CD4-positive, alpha-beta T cell treated with Interleukin-15 for 4 hours (primary cell): ENCODE data around the gene RIN2.

Experiments
- DNase-seq: peaks from one replicate; pipeline ENCODE4 v3.0.0-alpha.2; 2020; ENCODE audit warnings: low spot score

Gene RIN2

GRCh38 chr20:19758133-19758500, at the start of gene RIN2:
Gene RIN2 (plus strand): TSS chr20:19758258. CDS start chr20:19889602, 131,344 bp downstream.
- DNase-seq, result no peak

DNA sequence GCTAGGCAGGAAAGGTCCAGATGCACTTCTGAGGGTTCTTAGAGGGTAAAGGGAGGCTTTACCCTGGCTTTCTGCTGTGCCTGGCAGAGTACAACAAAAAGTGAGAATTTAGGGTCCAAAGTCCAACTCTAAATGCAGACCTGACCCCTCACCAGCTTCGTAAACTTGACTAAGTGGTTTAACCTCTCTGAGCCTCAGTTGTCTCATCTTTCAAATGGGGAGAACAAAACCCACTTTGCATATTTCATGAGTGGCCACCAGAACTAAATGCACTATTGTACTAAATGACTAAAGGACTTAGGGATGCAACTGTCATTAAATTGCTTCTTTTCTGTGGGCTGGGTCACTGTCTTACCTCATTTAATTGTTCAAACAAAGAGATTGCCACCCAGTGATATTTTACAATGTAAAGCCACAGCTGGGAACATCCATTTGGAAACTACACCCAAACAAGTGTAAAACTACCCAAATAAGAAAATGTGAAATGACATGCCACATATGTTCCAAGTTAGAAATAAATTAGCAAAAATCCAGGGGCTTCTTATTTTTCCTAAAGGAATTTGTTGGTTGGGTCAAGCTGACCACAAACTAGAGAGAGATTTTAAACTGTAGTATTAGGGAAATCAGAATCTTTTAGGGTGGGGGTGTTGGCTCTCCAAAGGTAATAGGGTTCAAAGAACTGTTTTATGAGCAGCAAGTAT, 48.3 kb upstream of the RIN2 start:
- no peak for DNase-seq

DNA sequence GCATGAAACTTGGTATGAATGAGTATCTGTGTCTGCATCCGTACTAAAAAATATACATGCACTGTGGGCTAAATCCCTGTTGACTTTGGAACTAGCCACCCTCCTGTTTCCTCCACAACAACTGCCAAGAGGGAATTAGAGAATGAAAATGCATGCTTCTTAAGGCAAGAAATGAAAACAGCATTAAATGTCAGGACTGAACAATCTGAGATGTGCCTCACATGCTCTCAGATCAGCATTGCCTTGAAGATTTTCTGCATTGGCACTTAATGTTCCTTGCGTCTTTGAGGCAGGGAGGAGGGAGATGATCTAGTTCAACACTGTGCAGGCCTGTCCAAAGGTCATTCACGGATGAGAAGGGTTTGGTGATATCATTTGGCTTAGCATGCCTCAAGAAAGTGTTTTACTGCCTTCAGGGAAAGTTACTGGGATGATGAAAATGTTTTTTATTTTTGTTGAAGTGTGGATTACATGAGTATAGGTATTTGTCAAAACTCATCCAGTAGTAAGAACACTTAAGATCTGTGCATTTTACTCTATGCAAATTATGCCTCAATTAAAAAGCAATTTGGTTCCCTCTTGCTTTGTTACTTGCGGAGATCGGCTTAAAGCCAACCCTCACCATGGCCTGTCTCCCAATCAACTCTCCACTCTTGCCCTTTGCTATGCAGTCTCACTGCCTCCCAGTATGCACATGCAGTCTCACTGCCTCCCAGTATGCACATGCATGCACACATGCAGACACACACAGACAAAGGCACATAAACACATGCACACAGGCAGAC, 47.5 kb upstream of the RIN2 start:
- no peak for DNase-seq

GRCh38 chr20:19711126-19711525, 46.9 kb upstream of the RIN2 start:
- DNase-seq, result no peak

DNA sequence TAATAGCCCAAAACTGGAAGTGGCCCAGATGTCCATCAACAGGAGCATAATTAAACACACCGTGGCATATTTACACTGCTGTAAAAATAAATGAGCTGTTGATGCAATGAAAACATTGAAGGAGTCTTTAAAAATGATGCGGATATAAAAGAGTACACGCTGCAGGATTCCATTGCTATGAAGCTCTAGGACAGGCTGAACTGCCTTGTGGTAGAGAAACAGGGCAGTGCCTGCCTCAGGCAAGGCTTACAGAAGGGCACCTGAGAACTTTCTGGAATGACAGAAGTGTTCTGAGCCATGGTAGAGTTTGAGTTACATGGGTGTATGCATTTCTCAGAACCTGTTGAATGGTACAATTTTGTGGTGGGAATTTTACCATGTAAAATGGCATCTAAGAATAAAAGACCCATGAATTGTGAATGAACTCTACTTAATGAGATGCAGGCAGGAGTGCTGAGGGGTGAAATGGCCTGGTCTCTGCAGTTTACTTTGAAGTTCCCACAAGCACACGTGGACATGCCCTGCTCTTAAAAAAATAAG, 45.3 kb upstream of the RIN2 start:
- no peak for DNase-seq

DNA sequence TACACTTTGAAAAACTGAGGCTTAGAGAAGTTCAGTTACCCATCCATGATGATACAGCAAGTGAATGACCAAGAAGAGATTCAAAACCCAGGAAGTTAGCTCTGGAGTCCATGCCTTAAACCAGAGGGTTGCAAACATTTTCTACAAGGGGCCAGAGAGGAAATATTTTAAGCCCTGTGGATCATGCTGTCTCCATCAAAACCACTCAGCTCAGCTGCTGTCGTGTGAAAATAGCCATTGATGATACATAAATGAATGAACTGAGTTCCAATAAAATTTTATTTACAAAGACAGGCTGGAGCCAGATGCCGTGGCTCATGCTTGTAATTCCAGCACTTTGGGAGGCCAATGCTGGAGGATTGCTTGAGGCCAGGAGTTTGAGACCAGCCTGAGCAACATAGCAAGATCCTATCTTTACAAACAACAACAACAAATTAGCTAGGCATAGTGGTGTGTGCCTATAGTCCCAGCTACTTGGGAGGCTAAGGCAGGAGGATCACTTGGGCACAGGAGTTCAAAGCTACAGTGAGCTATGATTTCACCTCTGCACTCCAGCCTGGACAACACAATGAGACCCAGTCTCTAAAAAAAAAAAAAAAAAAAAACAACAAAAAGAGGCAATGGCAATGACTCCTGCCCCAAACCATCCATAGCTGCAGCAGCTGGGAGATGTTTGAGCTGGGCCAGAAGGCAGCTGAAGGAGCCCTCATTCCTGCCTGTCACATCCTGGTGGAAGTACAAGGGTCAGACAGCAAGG, 44.1 kb upstream of the RIN2 start:
- no peak for DNase-seq

- DNase-seq, result no peak
These were observed 43.5 kb upstream of the RIN2 start for GRCh38 chr20:19714579-19714840.

- no peak for DNase-seq
These were observed 42.1 kb upstream of the RIN2 start for GRCh38 chr20:19715986-19716385.

- DNase-seq, result no peak
These were observed 39.2 kb upstream of the RIN2 start for GRCh38 chr20:19718880-19719279.

GRCh38 chr20:19720991-19721390, 37.1 kb upstream of the RIN2 start:
- DNase-seq, result no peak

DNA sequence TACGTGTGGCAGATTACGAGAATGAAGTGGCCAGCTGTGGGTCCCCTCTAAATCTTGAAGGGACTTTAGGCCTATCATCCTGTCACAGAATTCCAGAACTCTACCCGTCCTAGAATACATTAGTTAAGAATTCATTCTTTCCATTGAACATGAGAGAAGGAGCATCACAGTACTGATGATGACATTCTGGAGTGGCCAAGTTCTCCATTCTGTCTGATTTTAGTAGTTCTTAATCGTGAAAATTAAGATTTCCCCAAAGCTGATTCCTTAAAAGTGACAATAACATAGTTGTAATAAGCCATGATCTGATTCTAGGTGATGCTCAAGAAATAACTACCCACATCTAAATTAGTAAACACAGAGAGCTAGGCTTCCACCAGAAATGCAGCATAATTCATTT, 35.0 kb upstream of the RIN2 start:
- no peak for DNase-seq

DNA sequence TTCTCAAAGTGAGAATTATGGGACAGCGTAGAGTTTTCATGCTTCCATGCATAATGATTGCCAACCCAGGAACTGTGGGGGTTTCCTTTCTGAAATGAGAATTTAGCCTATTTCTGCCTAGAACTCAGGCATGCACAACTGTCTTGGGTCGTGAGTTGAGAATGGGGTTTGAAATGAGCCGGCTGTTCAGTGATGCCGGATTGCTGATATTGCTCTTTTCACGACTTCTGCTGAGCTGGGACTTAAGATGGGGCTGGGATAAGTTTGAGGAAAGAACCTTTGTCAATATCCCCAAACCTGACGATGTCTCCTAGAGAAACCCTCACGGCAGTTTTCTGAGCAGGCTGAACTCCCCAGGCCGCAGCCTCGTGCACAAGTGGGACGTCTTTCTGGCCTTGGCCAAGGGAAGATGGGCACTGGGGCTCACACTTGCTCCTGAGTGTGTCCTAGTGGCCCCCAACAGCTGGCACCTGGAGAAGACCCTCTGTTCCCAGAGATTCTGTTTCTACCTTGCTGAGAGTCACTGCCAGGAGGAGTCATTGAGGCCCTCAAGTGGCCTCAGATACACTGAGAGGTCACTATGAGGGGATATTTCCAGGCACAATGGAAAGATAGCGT, 34.1 kb upstream of the RIN2 start:
- DNase-seq, result no peak

GRCh38 chr20:19725373-19725772, 32.7 kb upstream of the RIN2 start:
- DNase-seq, result no peak

DNA sequence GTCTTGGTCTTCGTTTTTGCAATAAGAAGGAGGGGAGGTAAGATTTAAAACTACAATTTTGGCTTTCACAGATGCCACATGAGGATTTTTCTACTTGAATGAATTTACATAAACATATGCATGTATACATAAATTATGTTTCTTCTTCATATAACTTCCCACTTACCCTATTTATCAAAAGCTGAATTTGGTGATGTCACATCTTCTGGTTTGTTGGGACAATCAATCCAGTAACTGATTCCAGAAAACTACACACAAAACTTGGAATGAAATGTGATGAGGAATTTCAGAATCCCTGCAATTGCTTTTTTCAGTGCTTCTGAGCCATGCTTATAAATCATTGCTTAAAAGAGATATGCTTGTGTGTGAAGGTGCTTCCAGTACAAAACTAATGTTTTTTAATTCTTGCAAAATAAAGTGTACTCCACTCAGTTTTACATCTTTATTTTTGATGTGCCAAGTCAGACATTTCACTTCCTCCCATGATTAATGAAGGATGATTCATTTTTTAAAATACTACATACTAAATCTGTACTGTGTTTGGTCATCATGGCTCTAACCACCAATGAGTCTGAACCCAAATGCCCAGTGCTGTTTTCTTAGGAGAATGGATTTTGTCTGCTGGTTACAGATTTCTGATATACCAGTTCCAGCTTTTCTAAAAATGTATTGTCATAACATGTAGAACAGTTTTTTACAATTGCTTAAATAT, 32.1 kb upstream of the RIN2 start:
- no peak for DNase-seq

- no peak for DNase-seq
These were observed 30.7 kb upstream of the RIN2 start for GRCh38 chr20:19727251-19727847.

- DNase-seq, result no peak
These were observed 28.4 kb upstream of the RIN2 start for GRCh38 chr20:19729672-19730071.

DNA sequence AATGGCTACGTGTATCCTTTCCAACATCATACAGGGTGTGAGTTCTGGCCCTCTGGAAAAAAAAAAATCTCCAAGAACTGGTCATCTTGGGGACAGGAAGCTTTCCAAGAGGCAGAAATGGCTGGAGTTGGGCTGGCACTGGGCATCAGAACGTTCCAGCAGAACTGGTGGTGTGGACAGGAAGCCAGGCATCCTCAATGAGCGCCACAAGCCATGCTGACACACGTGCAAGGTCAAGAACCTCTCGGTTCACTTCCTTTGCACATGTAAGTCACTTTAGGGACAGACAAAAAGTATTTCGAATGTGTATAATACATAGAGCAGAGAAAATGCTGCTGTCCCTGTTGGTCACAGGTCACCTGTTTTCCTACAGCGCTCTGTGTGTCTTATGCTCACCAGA, 27.4 kb upstream of the RIN2 start:
- no peak for DNase-seq

- DNase-seq, result no peak
These were observed 23.2 kb upstream of the RIN2 start for GRCh38 chr20:19734811-19735210.

GRCh38 chr20:19735446-19735845, 22.6 kb upstream of the RIN2 start:
- DNase-seq, result no peak

GRCh38 chr20:19737025-19737424, 21.0 kb upstream of the RIN2 start:
- DNase-seq, result no peak

DNA sequence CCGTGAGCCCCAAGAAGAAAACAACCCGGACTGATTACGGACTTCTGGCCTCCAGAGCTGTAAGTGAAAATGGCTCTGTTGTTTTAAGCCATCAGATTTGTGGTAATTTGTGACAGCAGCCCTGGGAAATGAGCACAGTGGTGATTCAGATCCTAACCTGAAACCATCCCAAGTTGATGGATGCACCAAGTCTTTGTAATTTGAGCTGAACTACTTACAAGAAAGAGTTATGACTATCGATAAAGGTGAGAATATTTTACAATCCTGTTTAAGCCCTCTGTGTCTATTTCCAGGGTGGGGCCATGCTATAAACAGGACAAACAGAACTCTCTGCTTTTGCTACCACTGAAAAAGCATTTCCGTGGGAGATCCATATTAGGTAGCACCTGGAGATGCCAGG, 19.1 kb upstream of the RIN2 start:
- DNase-seq, result no peak

DNA sequence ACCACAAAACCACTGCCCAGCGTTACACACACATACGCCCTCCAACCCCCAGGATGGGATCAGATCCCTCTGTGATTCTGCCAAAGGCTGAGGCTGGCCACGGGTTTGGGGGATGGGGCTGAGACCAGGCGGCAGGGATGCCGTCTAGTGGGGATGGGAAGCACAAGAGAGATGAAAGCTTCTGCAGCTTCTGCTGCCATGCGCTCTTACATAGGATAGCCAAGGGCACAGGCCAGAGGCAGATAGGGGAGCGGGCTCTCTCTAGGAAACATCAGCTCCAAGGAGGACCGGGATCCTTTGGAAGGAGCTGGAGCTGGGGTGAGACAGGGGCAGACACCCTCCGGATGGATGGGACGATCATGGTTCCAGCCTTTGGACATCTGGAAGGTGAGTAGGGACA, 18.7 kb upstream of the RIN2 start:
- no peak for DNase-seq
